Subcutaneous adipose tissue (tissue), 4 donors: ENCODE measurements around the gene GASK1B. TPM values are rescaled to one million over a fixed set of nuclear protein-coding genes. Genes with fewer than 3 reads are reported as not detected.

Source experiments
- total RNA-seq, 4 donors: library from RNA; depleted of rRNA; stranded (reverse); fragments of >200 nt; gene quantifications; one replicate each; pipeline ENCODE4 v1.1.0, GENCODE V29; 2016
- TF ChIP-seq, protein P1 (sequence below): fragments of 450-650 bp; IDR thresholded peaks from one replicate; pipeline ENCODE4 v1.5.1; 2016; ENCODE audit warnings: low read depth, mild to moderate bottlenecking, control low read depth, antibody characterized with exemption, moderate library complexity

Gene GASK1B
- total RNA-seq, 4 donors from 2014 or later: 21.1 to 94.5 (median 74.6) TPM

DNA sequence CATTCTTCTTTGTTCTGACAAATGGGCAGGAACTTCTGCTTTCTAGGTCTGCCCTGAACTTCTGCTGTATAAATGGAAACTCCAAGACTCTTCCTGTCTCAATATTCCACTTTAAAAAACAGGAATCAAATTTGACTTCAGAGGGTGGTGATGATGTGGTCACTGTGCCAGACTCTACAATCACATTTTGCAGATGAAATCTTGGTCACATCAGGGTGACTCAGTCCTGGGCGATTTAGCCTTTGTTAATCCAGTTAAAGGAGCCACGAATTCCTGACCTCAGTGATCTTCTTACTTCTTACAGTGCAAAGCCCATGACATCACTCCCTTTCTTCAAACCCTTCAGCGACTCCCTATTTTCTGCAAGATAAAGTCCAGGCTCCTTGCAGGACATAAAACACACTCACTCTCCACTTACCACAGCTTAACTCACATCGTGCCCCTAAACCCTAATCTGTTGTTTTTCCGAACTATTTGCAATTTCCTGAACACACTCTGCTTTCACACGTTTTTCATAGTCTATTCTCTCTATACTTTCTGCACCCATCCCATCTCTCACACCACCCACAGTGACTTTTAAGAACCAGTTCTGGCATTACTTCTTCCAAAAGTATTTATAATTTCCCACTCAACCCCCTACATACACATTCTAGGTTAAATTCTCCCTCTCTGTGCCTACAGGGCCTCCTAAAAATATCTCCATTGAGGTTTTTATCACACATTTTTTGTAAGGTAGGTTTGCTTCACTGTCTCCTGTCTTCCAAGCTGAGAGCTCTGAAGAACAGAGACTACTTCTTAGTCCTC lies 11.1 kb downstream of the GASK1B start:
- TF ChIP-seq, protein P1, sequence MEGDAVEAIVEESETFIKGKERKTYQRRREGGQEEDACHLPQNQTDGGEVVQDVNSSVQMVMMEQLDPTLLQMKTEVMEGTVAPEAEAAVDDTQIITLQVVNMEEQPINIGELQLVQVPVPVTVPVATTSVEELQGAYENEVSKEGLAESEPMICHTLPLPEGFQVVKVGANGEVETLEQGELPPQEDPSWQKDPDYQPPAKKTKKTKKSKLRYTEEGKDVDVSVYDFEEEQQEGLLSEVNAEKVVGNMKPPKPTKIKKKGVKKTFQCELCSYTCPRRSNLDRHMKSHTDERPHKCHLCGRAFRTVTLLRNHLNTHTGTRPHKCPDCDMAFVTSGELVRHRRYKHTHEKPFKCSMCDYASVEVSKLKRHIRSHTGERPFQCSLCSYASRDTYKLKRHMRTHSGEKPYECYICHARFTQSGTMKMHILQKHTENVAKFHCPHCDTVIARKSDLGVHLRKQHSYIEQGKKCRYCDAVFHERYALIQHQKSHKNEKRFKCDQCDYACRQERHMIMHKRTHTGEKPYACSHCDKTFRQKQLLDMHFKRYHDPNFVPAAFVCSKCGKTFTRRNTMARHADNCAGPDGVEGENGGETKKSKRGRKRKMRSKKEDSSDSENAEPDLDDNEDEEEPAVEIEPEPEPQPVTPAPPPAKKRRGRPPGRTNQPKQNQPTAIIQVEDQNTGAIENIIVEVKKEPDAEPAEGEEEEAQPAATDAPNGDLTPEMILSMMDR: no peak

DNA sequence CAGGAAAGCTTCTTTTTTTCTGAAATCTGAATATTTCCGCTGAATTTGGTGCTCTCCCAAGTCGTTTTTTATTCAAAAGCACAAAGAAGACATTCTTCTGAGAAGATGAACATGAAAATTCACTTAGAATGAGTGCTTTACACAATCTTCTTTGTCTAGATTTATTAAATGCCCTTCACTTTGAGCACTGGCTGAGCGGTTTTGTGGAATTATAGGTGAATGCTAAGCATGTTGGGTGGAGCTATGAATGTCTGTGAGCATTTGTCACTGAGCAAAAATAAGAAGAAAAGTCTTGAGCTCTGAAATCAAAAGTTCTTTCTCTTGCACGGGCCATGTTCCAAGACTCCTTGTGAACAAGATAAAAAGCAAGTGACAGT lies 13.1 kb downstream of the GASK1B start:
- TF ChIP-seq, protein P1: no peak

DNA sequence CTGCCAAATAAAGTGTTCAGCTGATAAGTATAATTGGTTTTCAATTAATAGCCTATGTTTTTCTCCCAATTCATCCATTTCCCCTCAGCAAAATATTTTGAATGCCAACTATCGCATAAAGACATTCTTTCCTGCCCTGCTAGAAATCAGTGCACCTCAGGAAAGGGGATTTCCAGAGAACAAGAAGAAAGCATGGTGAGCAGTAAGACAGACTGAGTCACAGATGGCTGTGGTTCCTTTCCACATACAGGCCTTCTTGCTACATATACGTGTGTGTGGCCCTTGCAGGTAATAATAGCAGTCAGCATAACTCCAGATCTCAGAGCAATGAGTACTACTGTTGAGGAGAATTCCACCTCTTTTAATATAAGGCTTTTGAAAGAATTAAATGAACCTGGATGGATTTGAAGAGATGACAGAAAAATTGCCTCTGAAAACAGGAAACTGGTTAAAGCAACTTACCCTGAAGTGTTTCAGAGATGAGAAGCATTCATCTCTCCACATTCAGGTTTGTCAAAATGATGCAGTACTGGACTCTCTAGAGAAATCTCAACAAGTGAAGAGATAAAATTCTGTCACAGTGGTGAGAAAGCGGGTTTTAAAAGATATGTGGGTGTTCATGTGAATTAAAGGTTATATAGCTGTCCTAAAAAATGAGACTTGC lies 13.6 kb downstream of the GASK1B start:
- TF ChIP-seq, protein P1: no peak

DNA sequence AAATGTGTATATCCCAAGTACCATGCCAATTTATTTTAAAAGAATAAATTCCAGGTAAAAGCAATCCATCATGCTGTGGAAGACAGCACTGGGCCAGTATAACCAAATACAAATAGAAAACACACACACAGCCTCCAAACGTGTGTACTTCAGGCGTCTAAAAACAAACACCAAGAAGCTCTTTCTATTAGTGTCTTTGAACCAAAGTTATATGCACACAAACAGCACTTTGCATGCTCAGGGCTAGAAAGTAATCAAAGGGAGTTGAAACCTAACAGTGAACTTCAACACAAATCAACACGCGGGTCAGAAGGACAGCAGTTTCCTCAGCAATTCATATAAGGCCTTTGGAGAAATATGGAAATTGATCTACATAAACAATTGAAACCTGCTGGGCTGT lies 15.4 kb downstream of the GASK1B start:
- TF ChIP-seq, protein P1: no peak

DNA sequence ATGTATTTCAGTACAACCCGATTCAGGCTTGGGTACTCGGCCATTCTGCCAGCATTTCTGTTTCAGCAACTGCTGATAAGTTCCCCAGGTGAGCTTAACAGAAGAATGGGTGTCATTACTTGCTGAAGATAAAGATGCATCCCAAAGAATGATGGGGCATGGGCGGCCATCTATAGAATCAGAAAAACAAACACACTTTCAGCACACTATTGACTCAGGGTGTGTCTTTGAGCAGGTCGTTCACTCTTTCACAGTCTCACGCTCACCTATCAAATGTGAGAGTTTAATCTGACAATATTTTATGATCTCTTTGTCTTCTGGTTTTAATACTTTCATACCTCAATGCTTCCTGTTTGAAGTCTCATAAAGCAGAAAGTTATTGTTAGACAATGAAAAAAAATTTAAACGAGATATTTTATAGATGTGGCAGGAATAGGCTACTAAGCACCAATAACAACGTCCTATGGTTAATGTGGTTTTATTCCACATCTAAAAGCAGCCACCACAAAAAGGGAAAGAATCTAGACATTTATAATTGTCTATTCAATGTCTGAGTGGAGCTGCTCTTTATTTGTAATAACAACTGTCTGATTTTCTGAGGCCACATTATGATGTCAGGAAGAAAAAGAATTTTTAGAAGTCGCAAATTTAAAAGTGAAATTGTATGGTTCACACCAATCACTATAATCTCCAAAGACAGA lies 17.0 kb downstream of the GASK1B start:
- TF ChIP-seq, protein P1: no peak

DNA sequence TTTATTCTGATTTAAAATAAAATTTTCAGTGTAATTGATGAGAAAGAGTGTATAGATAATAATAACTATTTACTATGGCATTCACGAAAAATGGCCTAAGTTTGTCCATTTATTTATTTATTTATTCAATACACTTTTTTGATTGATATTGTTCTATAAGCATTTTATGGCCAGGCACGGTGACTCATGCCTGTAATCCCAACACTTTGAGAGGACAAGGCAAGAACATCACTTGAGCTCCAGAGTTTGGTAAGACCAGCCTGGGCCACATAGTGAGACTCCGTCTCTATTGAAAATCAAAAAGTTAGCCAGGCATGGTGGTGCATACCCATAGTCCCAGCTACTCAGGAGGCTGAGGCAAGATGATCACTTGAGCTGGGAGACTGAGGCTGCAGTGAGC lies 25.7 kb downstream of the GASK1B start:
- TF ChIP-seq, protein P1: no peak

DNA sequence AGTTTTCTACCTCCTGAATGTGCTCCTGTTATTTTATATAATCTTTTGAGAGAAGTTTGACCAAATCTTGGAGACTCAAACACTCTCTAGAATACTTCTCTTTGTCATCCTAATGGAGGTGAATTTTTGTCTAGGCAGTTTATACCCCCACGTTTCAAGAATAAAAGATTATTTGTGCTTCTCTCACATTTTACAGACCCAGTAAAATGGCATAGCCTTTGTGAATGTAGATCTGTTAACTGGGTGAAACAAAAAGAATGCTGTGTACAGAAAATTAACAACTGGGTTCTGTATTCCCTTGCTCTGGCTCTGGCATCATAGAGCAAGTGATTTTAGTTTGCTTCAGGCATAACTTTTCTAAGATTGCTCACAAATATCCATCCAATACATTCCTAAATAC lies 26.1 kb downstream of the GASK1B start:
- TF ChIP-seq, protein P1: no peak
